ENCODE results near the gene TGFBRAP1. TPM values are rescaled to one million over a fixed set of nuclear protein-coding genes. Genes with fewer than 3 reads are reported as not detected.

Gene TGFBRAP1
- total and polyA plus RNA-seq, 2 donors (not counting 3 experiments of a cell fraction or from before 2014, with no cell fraction given): 25.4 to 37.6 TPM

- FAIRE-seq: no peak
- H3K9me3 ChIP-seq (replicated peaks; ENCODE audit: control insufficient read depth, insufficient read depth, low read length): no peaks in the 10 kb centered on the region
- no peak overlapping the region for H3K4me2 ChIP-seq (ENCODE audit: insufficient read depth, low read length)
- no peak for DNase-seq (ENCODE audit: low read depth, low spot score)
- H3K4me1 ChIP-seq (ENCODE audit: control insufficient read depth, extremely low read depth, insufficient read depth, low read length): no peaks in the 10 kb centered on the region
- CTCF ChIA-PET: interaction anchor here (0.8 to 2.0 kb wide), 4 partner anchors 10 to 164 kb away, joined by 3 to 8 read pairs (median 4); no protein-coding TSS in a partner anchor
- no peak overlapping the region for H3K27ac ChIP-seq (ENCODE audit: insufficient read depth, low read depth, low read length)
- H2AFZ ChIP-seq (ENCODE audit: low read depth, low read length): no peak overlapping the region
- TF ChIP-seq JUN (IDR thresholded peaks at IDR 0.05; ENCODE audit: borderline replicate concordance, insufficient read depth, insufficient read length, low read depth) (no peak), MAX (IDR thresholded peaks at IDR 0.05; ENCODE audit: insufficient read depth, insufficient read length) (no peak), POLR2A (IDR thresholded peaks at IDR 0.05; ENCODE audit: low read depth, low read length) (no peak), MYC (IDR thresholded peaks at IDR 0.05; ENCODE audit: low read depth, low read length) (no peak), CTCF (IDR thresholded peaks at IDR 0.05; ENCODE audit: extremely low read depth in 1 of 2, insufficient read depth in 1 of 2, low read depth in 1 of 2, low read length in 2 of 2) (no peak), GATA2 (IDR thresholded peaks at IDR 0.05; ENCODE audit: insufficient read depth, insufficient read length, low read depth, low read length) (no peak), FOS (IDR thresholded peaks at IDR 0.05; ENCODE audit: borderline replicate concordance, insufficient read depth, low read length) (no peak), EZH2 (IDR thresholded peaks at IDR 0.05; ENCODE audit: borderline replicate concordance, low read depth, low read length, severe bottlenecking) (no peak), POLR2AphosphoS5 (IDR thresholded peaks at IDR 0.05; ENCODE audit: insufficient read depth, low read depth, low read length) (no peak)
- no peak overlapping the region for H3K9ac ChIP-seq (replicated peaks; ENCODE audit: extremely low read depth, insufficient read depth, low read length)
- BruUV-seq (replicated peaks): no TSS peak
- dilution Hi-C loops (cut with MboI; ENCODE audit: extremely low pct_ligation_motif_present, low sequenced_read_pairs) (no loop called here), intact Hi-C loops (cut with micrococcal nuclease) (no loop called here)
- POLR2A ChIA-PET: no interaction called here
- H3K27me3 ChIP-seq (ENCODE audit: control insufficient read depth in 2 of 2, insufficient read depth in 2 of 2, low read length in 2 of 2): no peaks in the 10 kb centered on the region
- no peaks in the 10 kb centered on the region for H3K79me2 ChIP-seq (ENCODE audit: control insufficient read depth, insufficient read depth, low read length)
- no peaks in the 10 kb centered on the region for H3K9me1 ChIP-seq (replicated peaks; ENCODE audit: control insufficient read depth, extremely low read depth, insufficient read depth, low read length)
- H3K4me3 ChIP-seq (replicated peaks in 1 of 3; ENCODE audit: insufficient read depth in 1 of 3, low read depth in 1 of 3, low read length in 3 of 3): no peak overlapping the region
- H4K20me1 ChIP-seq (replicated peaks; ENCODE audit: control insufficient read depth, extremely low read depth, insufficient read depth, low read length): peaks cover 3% of the 10 kb centered on the region
- H3K36me3 ChIP-seq (ENCODE audit: control insufficient read depth in 2 of 2, extremely low read depth in 1 of 2, insufficient read depth in 2 of 2, low read length in 2 of 2): peaks cover 14 to 25% of the 10 kb centered on the region in 2 experiments
Observed at GRCh38 chr2:105357122-105357521, 27.6 kb upstream of the TGFBRAP1 start.
